ENCODE data around the gene SMAD9.

The SMAD9 gene

GRCh38 chr13:36919833-36920615, at the start of gene SMAD9:
Gene SMAD9 (minus strand): TSS chr13:36920238. CDS start chr13:36879689, 40,549 bp downstream.
- Histone ChIP-seq H4K20me1 (ENCODE audit: low read depth, low read length) (no peaks in the 10 kb centered on the region), H3K4me2 (ENCODE audit: low read depth, low read length, poor library complexity, severe bottlenecking) (peak within 1 kb of the TSS; percentile 16), H3F3A (ENCODE audit: insufficient read depth) (no peaks in the 10 kb centered on the region), H3K79me2 (ENCODE audit: insufficient read depth, low read length) (no peaks in the 10 kb centered on the region), H3K9me2 (replicated peaks; ENCODE audit: insufficient read depth, low read length) (no peaks in the 10 kb centered on the region), H3K27ac (ENCODE audit: low read depth, low read length) (no peak within 1 kb of the TSS), H2AFZ (ENCODE audit: low read depth, low read length, severe bottlenecking) (no peak within 1 kb of the TSS), H3K9me3 (ENCODE audit: insufficient read depth, low read length) (no peaks in the 10 kb centered on the region), H3K9ac (ENCODE audit: low read length) (no peak within 1 kb of the TSS; the same call in 1 of the 2 replicates), H3K27me3 (ENCODE audit: low read length) (no peaks in the 10 kb centered on the region), H3K4me3 (ENCODE audit: insufficient read depth, low read length, poor library complexity, severe bottlenecking) (peak within 1 kb of the TSS; percentile 13), H3K36me3 (ENCODE audit: low read length) (no peaks in the 10 kb centered on the region)
- no peak for TF ChIP-seq CTCF (IDR thresholded peaks at IDR 0.05; ENCODE audit: insufficient read depth, low read length, poor library complexity, severe bottlenecking)
- TF ChIP-seq EZH2phosphoT487 (conservative IDR thresholded peaks at IDR 0.05; ENCODE audit: low read length): no peak

- H4K20me1 ChIP-seq (ENCODE audit: low read depth, low read length): no peaks in the 10 kb centered on the region
- no peak overlapping the region for H3K27ac ChIP-seq (ENCODE audit: low read depth, low read length)
- no peaks in the 10 kb centered on the region; the same call in 1 of the 2 replicates for H3F3A ChIP-seq (ENCODE audit: insufficient read depth)
- peaks cover 54% of the 10 kb centered on the region for H3K36me3 ChIP-seq (ENCODE audit: low read length)
- no peak overlapping the region for H3K4me2 ChIP-seq (ENCODE audit: low read depth, low read length, poor library complexity, severe bottlenecking)
- H2AFZ ChIP-seq (ENCODE audit: low read depth, low read length, severe bottlenecking): no peak overlapping the region
- no peaks in the 10 kb centered on the region for H3K79me2 ChIP-seq (ENCODE audit: insufficient read depth, low read length)
- H3K9me3 ChIP-seq (ENCODE audit: insufficient read depth, low read length): no peaks in the 10 kb centered on the region
- TF ChIP-seq CTCF (IDR thresholded peaks at IDR 0.05; ENCODE audit: insufficient read depth, low read length, poor library complexity, severe bottlenecking) (no peak), EZH2phosphoT487 (conservative IDR thresholded peaks at IDR 0.05; ENCODE audit: low read length) (no peak)
- H3K9ac ChIP-seq (ENCODE audit: low read length): no peak overlapping the region
- H3K4me3 ChIP-seq (ENCODE audit: insufficient read depth, low read length, poor library complexity, severe bottlenecking): no peak overlapping the region
- H3K9me2 ChIP-seq (replicated peaks; ENCODE audit: insufficient read depth, low read length): no peaks in the 10 kb centered on the region
- no peaks in the 10 kb centered on the region for H3K27me3 ChIP-seq (ENCODE audit: low read length)
Observed at GRCh38 chr13:36966404-36966803, 46.4 kb upstream of the SMAD9 start.

- no peak for TF ChIP-seq EZH2phosphoT487 (conservative IDR thresholded peaks at IDR 0.05; ENCODE audit: low read length)
- no peak for TF ChIP-seq CTCF (IDR thresholded peaks at IDR 0.05; ENCODE audit: insufficient read depth, low read length, poor library complexity, severe bottlenecking)
- no peaks in the 10 kb centered on the region for H4K20me1 ChIP-seq (ENCODE audit: low read depth, low read length)
- no peak overlapping the region for H3K27ac ChIP-seq (ENCODE audit: low read depth, low read length)
- H3K4me3 ChIP-seq (ENCODE audit: insufficient read depth, low read length, poor library complexity, severe bottlenecking): no peak overlapping the region
- no peaks in the 10 kb centered on the region for H3K9me3 ChIP-seq (ENCODE audit: insufficient read depth, low read length)
- no peaks in the 10 kb centered on the region for H3K27me3 ChIP-seq (ENCODE audit: low read length)
- H3K9ac ChIP-seq (ENCODE audit: low read length): no peak overlapping the region
- H3K36me3 ChIP-seq (ENCODE audit: low read length): peaks cover 50% of the 10 kb centered on the region
- H3F3A ChIP-seq (ENCODE audit: insufficient read depth): no peaks in the 10 kb centered on the region; the same call in 1 of the 2 replicates
- no peaks in the 10 kb centered on the region for H3K79me2 ChIP-seq (ENCODE audit: insufficient read depth, low read length)
- H3K4me2 ChIP-seq (ENCODE audit: low read depth, low read length, poor library complexity, severe bottlenecking): no peak overlapping the region
- H3K9me2 ChIP-seq (replicated peaks; ENCODE audit: insufficient read depth, low read length): no peaks in the 10 kb centered on the region
- H2AFZ ChIP-seq (ENCODE audit: low read depth, low read length, severe bottlenecking): no peak overlapping the region
Observed at GRCh38 chr13:36965767-36966166, 45.7 kb upstream of the SMAD9 start.

Measured in SU-DHL-6 (cell line).